Gastrocnemius medialis (tissue), 4 donors: ENCODE data around the gene OR8S1.

Experiments used
- POLR2A ChIP-seq, 2 donors: fragments of 450-650 bp; IDR thresholded peaks; one replicate each; pipeline ENCODE4 v1.6.1; 2017; ENCODE audit warnings: antibody characterized with exemption in 2 of 2, mild to moderate bottlenecking in 2 of 2, moderate library complexity in 2 of 2
- TF ChIP-seq, protein P1 (sequence below), 5 experiments: fragments of 450-650 bp in 3 of 5; fragments of 200-600 bp in 2 of 5; sonication (generic) in 2 of 5; IDR thresholded peaks in 4 of 5; conservative IDR thresholded peaks in 1 of 5; 1 replicate in 4 of 5; 2 replicates in 1 of 5; pipeline ENCODE4 v1.5.1; 2016 to 2019; ENCODE audit warnings: antibody characterized with exemption in 5 of 5, mild to moderate bottlenecking in 3 of 5, moderate library complexity in 3 of 5

GRCh38 chr12:48514728-48515127 is 10.7 kb upstream of the OR8S1 start:
- TF ChIP-seq POLR2A (IDR thresholded peaks at IDR 0.05): no peak
- TF ChIP-seq, protein P1, sequence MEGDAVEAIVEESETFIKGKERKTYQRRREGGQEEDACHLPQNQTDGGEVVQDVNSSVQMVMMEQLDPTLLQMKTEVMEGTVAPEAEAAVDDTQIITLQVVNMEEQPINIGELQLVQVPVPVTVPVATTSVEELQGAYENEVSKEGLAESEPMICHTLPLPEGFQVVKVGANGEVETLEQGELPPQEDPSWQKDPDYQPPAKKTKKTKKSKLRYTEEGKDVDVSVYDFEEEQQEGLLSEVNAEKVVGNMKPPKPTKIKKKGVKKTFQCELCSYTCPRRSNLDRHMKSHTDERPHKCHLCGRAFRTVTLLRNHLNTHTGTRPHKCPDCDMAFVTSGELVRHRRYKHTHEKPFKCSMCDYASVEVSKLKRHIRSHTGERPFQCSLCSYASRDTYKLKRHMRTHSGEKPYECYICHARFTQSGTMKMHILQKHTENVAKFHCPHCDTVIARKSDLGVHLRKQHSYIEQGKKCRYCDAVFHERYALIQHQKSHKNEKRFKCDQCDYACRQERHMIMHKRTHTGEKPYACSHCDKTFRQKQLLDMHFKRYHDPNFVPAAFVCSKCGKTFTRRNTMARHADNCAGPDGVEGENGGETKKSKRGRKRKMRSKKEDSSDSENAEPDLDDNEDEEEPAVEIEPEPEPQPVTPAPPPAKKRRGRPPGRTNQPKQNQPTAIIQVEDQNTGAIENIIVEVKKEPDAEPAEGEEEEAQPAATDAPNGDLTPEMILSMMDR (IDR thresholded peaks at IDR 0.05 in 4 of 5, conservative IDR thresholded peaks at IDR 0.05 in 1 of 5): no peak
